Left hindlimb (tissue), 1 donor: ENCODE results near the gene NBPF14.
"Not testable (repeated sequence)": the region's sequence is repeated elsewhere in the genome, so short reads cannot be mapped to it uniquely, and the experiment has no call there.

Source experiments
- DNase-seq: peaks from one replicate; pipeline ENCODE4 v3.0.0-alpha.2; 2018

The NBPF14 gene

GRCh38 chr1:148595911-148596310, at the start of gene NBPF14:
Gene NBPF14 (minus strand): TSS chr1:148596011. CDS start chr1:148595717, 294 bp downstream.
- not testable (repeated sequence) for DNase-seq

- not testable (repeated sequence) for DNase-seq
Measured at GRCh38 chr1:148625451-148625850, 29.6 kb upstream of the NBPF14 start.

- not testable (repeated sequence) for DNase-seq
Measured at GRCh38 chr1:148618216-148618615, 22.4 kb upstream of the NBPF14 start.

GRCh38 chr1:148605266-148605665, 9.5 kb upstream of the NBPF14 start:
- not testable (repeated sequence) for DNase-seq

- DNase-seq, result not testable (repeated sequence)
Measured at GRCh38 chr1:148595360-148595759, 451 bp downstream of the NBPF14 start.

- DNase-seq, result not testable (repeated sequence)
Measured at GRCh38 chr1:148591098-148591497, 4.7 kb downstream of the NBPF14 start.

GRCh38 chr1:148532158-148532557, 63.7 kb downstream of the NBPF14 start:
- not testable (repeated sequence) for DNase-seq

- DNase-seq, result peak; percentile 31
Measured at GRCh38 chr1:148529101-148529567, 66.7 kb downstream of the NBPF14 start.

- not testable (repeated sequence) for DNase-seq
Measured at GRCh38 chr1:148528591-148528990, 67.2 kb downstream of the NBPF14 start.

GRCh38 chr1:148526587-148526986, 69.2 kb downstream of the NBPF14 start:
- DNase-seq, result not testable (repeated sequence)

GRCh38 chr1:148523205-148524144, 72.3 kb downstream of the NBPF14 start:
- not testable (repeated sequence) for DNase-seq

GRCh38 chr1:148522561-148523204, 73.1 kb downstream of the NBPF14 start:
- peak; percentile 89 for DNase-seq

GRCh38 chr1:148522072-148522471, 73.7 kb downstream of the NBPF14 start:
- DNase-seq, result peak; percentile 89

- DNase-seq, result not testable (repeated sequence)
Measured at GRCh38 chr1:148514310-148514709, 81.5 kb downstream of the NBPF14 start.

GRCh38 chr1:148512571-148513184, 83.1 kb downstream of the NBPF14 start:
- DNase-seq, result not testable (repeated sequence)

GRCh38 chr1:148493933-148494332, 101.9 kb downstream of the NBPF14 start:
- DNase-seq, result not testable (repeated sequence)

GRCh38 chr1:148483029-148483428, 112.8 kb downstream of the NBPF14 start, which contains the start of gene PPIAL4G:
Gene PPIAL4G (minus strand): TSS chr1:148483302. CDS start chr1:148483252, 50 bp downstream.
- DNase-seq, result not testable (repeated sequence)
